HG03095 (cell line): Measurements from ENCODE around the gene NUCKS1.

ENCODE experiments used
- ATAC-seq: cut with Tn5 transposase; IDR thresholded peaks from one replicate; pipeline ENCODE4 v1.9.1; 2021; ENCODE audit warnings: moderate library complexity; ENCODE audit not compliant: unreplicated experiment

The NUCKS1 gene

GRCh38 chr1:205672395-205672889, 77.5 kb downstream of the NUCKS1 start:
- ATAC-seq: no peak

- no peak for ATAC-seq
Observed at GRCh38 chr1:205670611-205671430, 79.2 kb downstream of the NUCKS1 start.

GRCh38 chr1:205670150-205670446, 79.9 kb downstream of the NUCKS1 start:
- no peak for ATAC-seq

GRCh38 chr1:205669341-205670149, 80.4 kb downstream of the NUCKS1 start:
- ATAC-seq: no peak

GRCh38 chr1:205668951-205669340, 81.0 kb downstream of the NUCKS1 start:
- no peak for ATAC-seq

GRCh38 chr1:205667909-205668643, 81.9 kb downstream of the NUCKS1 start:
- ATAC-seq: no peak

- ATAC-seq: no peak
Observed at GRCh38 chr1:205666372-205667166, 83.4 kb downstream of the NUCKS1 start.

GRCh38 chr1:205665201-205666045, 84.6 kb downstream of the NUCKS1 start:
- no peak for ATAC-seq

GRCh38 chr1:205664399-205665017, 85.5 kb downstream of the NUCKS1 start:
- ATAC-seq: no peak

- ATAC-seq: no peak
Observed at GRCh38 chr1:205663286-205663936, 86.6 kb downstream of the NUCKS1 start.
